NCI-H2081 treated with DMSO at 0.1 percent for 48 hours (cell line): ENCODE measurements around the gene MAN1C1.
"Not testable (repeated sequence)": the region's sequence is repeated elsewhere in the genome, so short reads cannot be mapped to it uniquely, and the experiment has no call there.

Experiments used
- DNase-seq: peaks from one replicate; lab custom pipeline; 2025; lab: John Stamatoyannopoulos, UW

The MAN1C1 gene

GRCh38 chr1:25698252-25698651 is 81.7 kb downstream of the MAN1C1 start:
- DNase-seq, result no peak

- DNase-seq, result not testable (repeated sequence)
Observed at GRCh38 chr1:25699059-25699458, 82.5 kb downstream of the MAN1C1 start.

GRCh38 chr1:25699500-25700143 is 83.0 kb downstream of the MAN1C1 start:
- no peak for DNase-seq

DNA sequence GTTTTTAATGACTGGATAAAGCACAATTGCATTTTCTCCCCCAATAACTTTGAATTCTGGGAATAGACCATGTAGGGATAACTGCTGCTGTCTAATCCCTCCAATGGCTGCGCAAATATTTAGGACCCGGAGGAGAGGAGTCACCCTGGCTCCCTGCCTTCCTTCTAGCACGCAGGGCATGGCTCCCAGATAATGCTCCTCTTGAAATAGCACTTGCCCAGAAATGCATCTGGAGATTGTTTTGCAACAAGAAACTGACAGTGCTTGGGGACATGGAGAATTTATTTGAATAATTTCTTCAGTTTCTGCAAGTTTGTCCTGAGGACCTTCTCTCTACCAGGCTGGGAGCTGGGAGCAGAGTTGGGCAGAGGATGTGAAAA is 83.5 kb downstream of the MAN1C1 start:
- DNase-seq, result no peak

DNA sequence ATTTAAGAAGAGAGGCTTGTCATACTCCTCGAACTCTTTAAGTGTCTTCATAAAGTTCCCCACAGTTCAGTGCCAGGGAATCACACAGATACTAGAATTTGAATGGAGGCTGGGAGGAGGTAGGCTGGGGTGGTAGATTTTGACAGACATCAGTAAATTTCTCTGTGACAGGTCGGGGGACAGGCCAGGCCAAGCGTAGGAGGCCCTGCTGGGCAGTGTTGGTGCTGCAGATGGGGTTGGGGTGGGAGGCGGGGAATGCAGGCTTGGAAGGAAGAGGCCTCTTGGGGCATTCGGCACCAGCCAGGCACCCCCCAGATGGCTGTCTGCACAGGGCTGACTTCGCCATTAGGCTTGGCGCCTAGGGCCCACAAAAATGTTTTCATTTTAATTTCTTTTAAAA is 84.0 kb downstream of the MAN1C1 start:
- DNase-seq, result no peak

GRCh38 chr1:25701030-25701785 is 84.6 kb downstream of the MAN1C1 start:
- no peak for DNase-seq

DNA sequence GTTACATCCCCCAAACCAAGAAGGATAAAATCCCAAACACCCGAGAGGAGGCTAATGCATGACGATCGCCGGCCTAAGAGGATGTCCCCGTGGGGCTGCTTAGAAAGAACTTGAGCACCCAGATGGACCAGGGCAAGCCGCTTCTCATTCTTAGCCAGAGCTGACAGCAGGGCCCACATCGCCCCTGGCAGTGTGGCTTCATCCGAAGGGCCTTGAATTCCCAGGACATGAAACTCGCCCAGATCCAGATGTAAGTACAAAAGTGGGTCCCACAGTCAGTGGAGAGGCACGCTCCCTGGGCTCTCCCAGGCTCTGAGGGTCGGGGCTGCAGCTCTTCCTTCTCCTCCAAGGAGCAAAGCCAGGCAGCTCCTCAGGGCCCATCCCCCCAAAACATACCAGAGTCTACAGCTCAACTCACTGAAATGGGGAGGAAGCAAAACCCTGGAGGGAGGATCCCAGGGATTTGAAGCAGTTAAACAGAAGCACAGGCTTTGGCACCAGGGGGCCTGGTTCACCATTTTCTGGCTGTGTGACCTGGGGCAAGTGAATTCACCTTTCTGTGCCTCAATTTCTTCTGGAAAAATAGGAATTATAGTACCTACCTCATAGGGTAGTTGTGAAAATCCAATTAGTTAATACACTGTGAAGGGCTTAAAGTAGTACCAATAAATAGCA is 85.6 kb downstream of the MAN1C1 start:
- no peak for DNase-seq

DNA sequence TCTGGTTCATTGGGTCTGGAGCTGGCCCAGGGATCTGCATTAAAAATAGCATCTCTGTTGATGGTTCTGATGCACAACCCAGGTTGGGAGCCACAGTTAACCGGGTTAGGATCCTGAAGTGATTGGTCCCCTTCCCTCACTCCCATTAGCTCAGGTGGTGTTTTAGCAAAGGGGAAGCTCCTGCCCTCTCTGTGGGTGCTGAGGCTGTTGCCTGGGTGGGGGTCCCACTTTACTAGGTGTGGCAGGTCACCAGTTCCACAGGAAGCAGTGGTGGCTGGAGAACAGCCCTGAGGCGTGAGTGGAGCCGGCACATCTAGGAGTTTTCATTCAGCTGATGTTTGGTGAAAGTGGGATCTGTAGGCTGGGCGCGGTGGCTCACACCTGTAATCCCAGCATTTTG is 86.5 kb downstream of the MAN1C1 start:
- no peak for DNase-seq

- no peak for DNase-seq
Observed at GRCh38 chr1:25703671-25704266, 87.2 kb downstream of the MAN1C1 start.

GRCh38 chr1:25704267-25704691 is 87.7 kb downstream of the MAN1C1 start:
- no peak for DNase-seq

DNA sequence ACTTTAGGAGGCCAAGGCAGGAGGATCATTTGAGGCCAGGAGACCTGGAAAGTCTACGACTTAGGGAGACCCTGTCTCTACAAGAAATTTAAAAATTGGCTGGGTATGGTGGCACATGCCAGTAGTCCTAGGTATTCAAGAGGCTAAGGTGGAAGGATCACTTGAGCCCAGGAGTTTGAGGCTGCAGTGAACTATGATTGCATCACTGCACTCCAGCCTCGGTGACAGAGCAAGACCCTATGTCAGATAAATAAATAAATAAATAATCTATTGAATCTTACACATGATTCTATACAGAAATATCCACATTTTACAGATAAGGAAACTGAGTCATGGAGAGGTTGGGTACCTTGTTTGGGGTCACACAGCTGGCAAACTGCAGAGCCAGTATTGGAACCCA is 89.1 kb downstream of the MAN1C1 start:
- no peak for DNase-seq

- no peak for DNase-seq
Observed at GRCh38 chr1:25706146-25707089, 89.8 kb downstream of the MAN1C1 start.

DNA sequence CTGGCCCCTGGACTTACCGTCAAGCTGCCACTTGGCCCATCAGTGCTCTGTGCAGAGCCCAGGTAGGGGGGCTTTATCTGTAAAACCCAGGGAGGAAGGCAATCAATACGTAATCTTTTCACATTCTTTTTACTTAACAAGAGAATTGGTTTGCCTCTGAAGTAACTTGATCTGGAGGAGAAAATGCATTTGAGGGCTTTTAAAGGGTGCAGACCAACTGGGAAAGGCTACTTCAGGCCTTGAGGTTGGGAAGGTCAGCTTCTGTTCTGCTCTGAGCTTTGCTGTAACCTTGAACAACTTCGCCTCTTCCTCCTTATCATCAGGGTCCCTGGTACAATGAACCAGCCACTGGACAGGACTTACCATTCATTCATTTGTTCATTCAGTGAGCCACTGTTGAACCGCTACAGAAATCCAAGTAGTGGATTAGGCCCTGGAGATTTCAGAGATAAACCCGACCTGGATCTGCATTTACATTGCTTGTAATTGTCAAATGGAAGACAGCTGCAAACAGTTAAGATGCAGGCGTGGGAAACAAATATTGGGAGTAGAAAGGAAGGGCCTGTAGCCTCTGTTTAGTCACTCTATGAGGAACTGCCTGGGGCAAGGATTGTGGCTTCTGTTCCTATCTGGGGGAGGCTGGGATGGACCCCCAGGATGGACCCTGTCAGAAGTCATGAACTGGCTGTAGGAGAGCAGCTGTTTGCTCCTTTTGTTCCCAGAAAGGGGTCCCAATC is 90.9 kb downstream of the MAN1C1 start:
- DNase-seq, result no peak

GRCh38 chr1:25710583-25711347 is 94.2 kb downstream of the MAN1C1 start:
- DNase-seq, result no peak

GRCh38 chr1:25711555-25712298 is 95.1 kb downstream of the MAN1C1 start:
- DNase-seq, result no peak

DNA sequence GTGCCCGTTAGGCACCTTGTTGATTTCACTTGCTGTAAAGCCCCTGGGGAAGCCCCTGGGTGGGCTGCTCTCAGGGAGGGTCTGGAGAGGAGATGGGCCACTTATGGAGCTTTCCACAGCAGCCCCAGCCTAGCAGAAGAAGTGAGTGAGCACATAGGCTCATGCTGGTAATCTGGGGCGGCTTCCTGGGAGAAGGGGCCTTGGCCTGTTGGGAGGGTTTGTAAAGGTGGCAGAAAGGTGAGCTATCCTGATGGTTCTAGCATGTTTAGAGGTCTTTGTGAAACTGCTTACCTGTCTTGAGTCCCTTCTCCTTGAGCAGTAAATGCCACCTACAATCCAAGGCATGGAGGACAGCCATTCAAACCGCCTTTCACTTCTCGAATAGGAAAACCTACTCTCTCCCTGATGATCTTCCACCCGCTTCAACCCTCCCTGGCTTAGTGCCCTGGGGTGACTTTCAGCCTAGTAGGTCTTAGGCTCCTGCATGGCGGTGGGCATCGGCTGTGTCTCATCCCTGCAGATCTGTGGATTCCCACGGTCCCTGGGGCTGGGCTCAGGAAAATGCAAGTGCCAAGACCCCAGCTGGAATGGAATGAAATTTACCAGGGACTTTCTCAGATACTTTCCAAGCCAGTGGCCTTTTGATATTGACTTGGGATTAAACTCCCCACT is 95.8 kb downstream of the MAN1C1 start:
- no peak for DNase-seq

- DNase-seq, result no peak
Observed at GRCh38 chr1:25713961-25714360, 97.4 kb downstream of the MAN1C1 start.

GRCh38 chr1:25714372-25714931 is 97.9 kb downstream of the MAN1C1 start:
- DNase-seq, result no peak

- DNase-seq, result no peak
Observed at GRCh38 chr1:25715888-25716287, 99.3 kb downstream of the MAN1C1 start.
